K562 (cell line): ENCODE data around the gene WDFY2. TPM values are rescaled to one million over a fixed set of nuclear protein-coding genes. Genes with fewer than 3 reads are reported as not detected.

Experiments used
- ATAC-seq: fragments of 200-7000 bp; cut with Tn5 transposase; 3 replicates; pipeline ENCODE4 v1.9.1; 2020; ENCODE audit warnings: moderate library complexity
- BruUV-seq: library from RNA; stranded (reverse); fragments of 400-500 nt; replicated peaks from 2 replicates; lab custom pipeline; 2021; lab: Mats Ljungman, UMichigan
- CTCF ChIA-PET: fragments of 300-600 bp; formaldehyde crosslinking; extraction: SDS; loops from one replicate; lab custom pipeline; 2021; ENCODE audit warnings: low intra/inter-chr PET ratio; lab: Yijun Ruan, JAX
- POLR2A ChIA-PET: fragments of 300-600, 350-650 bp; sonication (Branson Sonifier 250); formaldehyde crosslinking; extraction: SDS; loops from one replicate; lab custom pipeline; 2021; ENCODE audit warnings: antibody characterized with exemption, inconsistent platforms; lab: Yijun Ruan, JAX
- DNase-seq, 4 experiments: peaks; one replicate each; pipeline versions ENCODE4 v3.0.0 to v3.0.0-alpha.2; 2011 to 2018; ENCODE audit warnings: low spot score in 3 of 4, mixed read lengths in 3 of 4; ENCODE audit errors: extremely low read depth in 1 of 4
- FAIRE-seq: peaks from 2 replicates; lab custom pipeline; 2011; peaks lifted over from hg19 to GRCh38; lab: Jason Lieb, UNC
- H2AFZ ChIP-seq: 2 replicates; pipeline ENCODE4 v1.6.0; 2011; ENCODE audit warnings: low read depth, low read length, control low read depth, inconsistent platforms
- H3K27ac ChIP-seq: fragments of 200-600 bp; 3 replicates; pipeline ENCODE4 v1.8.0; 2011; ENCODE audit warnings: low read depth, mild to moderate bottlenecking, control low read depth, inconsistent platforms, low read length, moderate library complexity, mixed read lengths; ENCODE audit errors: extremely low read depth
- H3K27me3 ChIP-seq, 2 experiments: fragments of 300-600 bp in 1 of 2; 2 replicates in 1 of 2; 3 replicates in 1 of 2; pipeline versions ENCODE4 v1.6.0 to v1.8.0; 2011; ENCODE audit warnings: inconsistent platforms in 2 of 2, low read length in 2 of 2, mild to moderate bottlenecking in 1 of 2, mixed read lengths in 1 of 2, moderate library complexity in 1 of 2; ENCODE audit not compliant: control insufficient read depth in 2 of 2, insufficient read depth in 2 of 2
- H3K36me3 ChIP-seq: fragments of 300-600 bp; 3 replicates; pipeline ENCODE4 v1.8.0; 2011; ENCODE audit warnings: mild to moderate bottlenecking, low read length, inconsistent platforms; ENCODE audit not compliant: control insufficient read depth, insufficient read depth
- H3K4me1 ChIP-seq, 2 experiments: fragments of 200-600 bp in 1 of 2; replicated peaks in 1 of 2; 2 replicates in 1 of 2; 3 replicates in 1 of 2; pipeline versions ENCODE4 v1.5.1 to v1.8.0; 2011; ENCODE audit warnings: inconsistent platforms in 2 of 2, low read length in 2 of 2, mild to moderate bottlenecking in 1 of 2, mixed read lengths in 1 of 2, moderate library complexity in 1 of 2; ENCODE audit not compliant: control insufficient read depth in 2 of 2, insufficient read depth in 2 of 2
- H3K4me2 ChIP-seq: 2 replicates; pipeline ENCODE4 v1.6.1; 2011; ENCODE audit warnings: low read length, control low read depth, inconsistent platforms, mixed read lengths; ENCODE audit not compliant: insufficient read depth
- H3K4me3 ChIP-seq: fragments of 200-600 bp; sonication (generic), shearing (Covaris generic); 2 replicates; pipeline ENCODE4 v1.5.1; 2016; ENCODE audit warnings: control low read depth, inconsistent platforms
- H3K79me2 ChIP-seq: fragments of 200-600 bp; 3 replicates; pipeline ENCODE4 v1.8.0; 2011; ENCODE audit warnings: low read length, inconsistent platforms; ENCODE audit not compliant: control insufficient read depth, insufficient read depth
- H3K9ac ChIP-seq, 2 experiments: 2 replicates each; pipeline versions ENCODE4 v1.6.0 to v1.6.1; 2011; ENCODE audit warnings: low read depth in 2 of 2, low read length in 2 of 2, control low read depth in 1 of 2, inconsistent platforms in 1 of 2, mild to moderate bottlenecking in 1 of 2, mixed read lengths in 1 of 2; ENCODE audit not compliant: insufficient read depth in 1 of 2
- H3K9me1 ChIP-seq: one replicate; pipeline ENCODE4 v1.6.0; 2011; ENCODE audit warnings: inconsistent platforms, mild to moderate bottlenecking, low read length, moderate library complexity; ENCODE audit not compliant: control insufficient read depth, insufficient read depth
- H3K9me3 ChIP-seq: replicated peaks from 2 replicates; pipeline ENCODE4 v1.5.1; 2011; ENCODE audit warnings: low read depth, low read length, inconsistent platforms; ENCODE audit not compliant: control insufficient read depth, insufficient read depth
- H4K20me1 ChIP-seq: replicated peaks from 2 replicates; pipeline ENCODE4 v1.6.1; 2011; ENCODE audit warnings: low read length, inconsistent platforms, mixed read lengths; ENCODE audit not compliant: control insufficient read depth, insufficient read depth
- CBX3 ChIP-seq, 2 experiments: IDR thresholded peaks; 1 replicate in 1 of 2; 2 replicates in 1 of 2; pipeline ENCODE4 v1.6.1; 2012; ENCODE audit warnings: inconsistent platforms in 2 of 2, low read length in 2 of 2, borderline replicate concordance in 1 of 2, control low read depth in 1 of 2
- CEBPB ChIP-seq: fragments of 450-650 bp; IDR thresholded peaks from 2 replicates; pipeline ENCODE4 v1.6.1; 2016; ENCODE audit warnings: missing genetic modification characterization, missing compliant biosample characterization
- CLOCK ChIP-seq: fragments of 250-450 bp; sonication (Bioruptor Pico); IDR thresholded peaks from 2 replicates; pipeline ENCODE4 v1.4.0; 2020; ENCODE audit warnings: mild to moderate bottlenecking, moderate library complexity, borderline replicate concordance
- HMGN3 ChIP-seq: IDR thresholded peaks from 2 replicates; pipeline ENCODE4 v1.6.1; 2011; ENCODE audit warnings: borderline replicate concordance, low read depth, mild to moderate bottlenecking, mixed read lengths, low read length; ENCODE audit not compliant: insufficient read length; ENCODE audit errors: extremely low read depth
- NFIC ChIP-seq: fragments of 450-650 bp; IDR thresholded peaks from 2 replicates; pipeline ENCODE4 v1.6.1; 2017; ENCODE audit warnings: mild to moderate bottlenecking, inconsistent platforms
- PURB ChIP-seq: sonication (generic); formaldehyde crosslinking; IDR thresholded peaks from 2 replicates; pipeline ENCODE4 v1.9.0; 2021; ENCODE audit warnings: low read depth, mild to moderate bottlenecking, missing genetic modification reagents
- SAFB2 ChIP-seq: fragments of 200-400 bp; formaldehyde crosslinking; IDR thresholded peaks from 2 replicates; pipeline ENCODE4 v1.6.1; 2018; ENCODE audit warnings: borderline replicate concordance, low read length, low read depth, moderate library complexity; ENCODE audit not compliant: severe bottlenecking
- SP1 ChIP-seq: sonication (generic); formaldehyde crosslinking; IDR thresholded peaks from 2 replicates; pipeline ENCODE4 v1.8.1; 2022; ENCODE audit warnings: mild to moderate bottlenecking, missing genetic modification reagents
- SREBF1 ChIP-seq: fragments of 150-350 bp; IDR thresholded peaks from 2 replicates; pipeline ENCODE4 v1.6.1; 2014; ENCODE audit warnings: antibody characterized with exemption, low read depth, low read length, borderline replicate concordance
- TARDBP ChIP-seq: fragments of 450-650 bp; IDR thresholded peaks from 2 replicates; pipeline ENCODE4 v1.6.1; 2016
- TCF7L2 ChIP-seq: fragments of 150-350 bp; IDR thresholded peaks from 2 replicates; pipeline ENCODE4 v1.6.1; 2016; ENCODE audit warnings: low read depth, mild to moderate bottlenecking, low read length, moderate library complexity
- TRIM24 ChIP-seq, 2 experiments: fragments of 450-650 bp; IDR thresholded peaks; 2 replicates each; pipeline ENCODE4 v1.6.1; 2016
- XRCC3 ChIP-seq: fragments of 450-650 bp; IDR thresholded peaks from 2 replicates; pipeline ENCODE4 v1.6.1; 2017; ENCODE audit warnings: mild to moderate bottlenecking, moderate library complexity
- whole genome bisulfite sequencing: fragments of 100-300 bp; shearing (Covaris generic); methylation state at CpG from one replicate; pipeline ENCODE4 v1.1.6; 2016; ENCODE audit warnings: low coverage, mixed read lengths; ENCODE audit not compliant: insufficient coverage; ENCODE audit errors: missing lambda C conversion rate; 5-methylcytosine and 5-hydroxymethylcytosine counted together
- in situ Hi-C: fragments of 300-500 bp; cut with MboI; formaldehyde crosslinking; loops from 4 replicates; pipeline ENCODE4 v1.15.0; 2018; ENCODE audit warnings: inconsistent platforms, mixed read lengths
- intact Hi-C: fragments of 100-400 bp; cut with micrococcal nuclease; formaldehyde crosslinking; loops from 2 replicates; pipeline ENCODE4 v1.14.2; 2022
- polyA plus RNA-seq, 8 experiments: library from polyadenylated mRNA; depleted of rRNA in 4 of 8; stranded (reverse) in 5 of 8; unstranded in 3 of 8; fragments of >200 nt; fragmentation: Nextera tagmentation in 2 of 8; fragmentation: Illumina TruSeq in 1 of 8; extraction: Ambion mirVana in 2 of 8; extraction: Trizol in 1 of 8; gene quantifications; 2 replicates each; pipeline versions ENCODE4 v1.2.1 to v1.2.3, GENCODE V29; 2011 to 2014; ENCODE audit warnings: inconsistent platforms in 1 of 8, missing spikeins in 1 of 8
- total RNA-seq, 7 experiments: library from RNA; depleted of rRNA in 6 of 7; stranded (reverse); fragments of >200 nt in 6 of 7; fragmentation: Illumina TruSeq in 2 of 7; extraction: Trizol in 2 of 7; gene quantifications; 2 replicates each; pipeline versions ENCODE4 v1.2.1 to v1.2.3, GENCODE V29; 2011 to 2021; ENCODE audit warnings: low replicate concordance in 1 of 7

Gene WDFY2
- total and polyA plus RNA-seq, 9 of the 15 experiments (the other 6 are each of a cell fraction or from before 2014, with no cell fraction given), result 0.66 to 6.4 (median 4.4) TPM

GRCh38 chr13:51673165-51673564, 88.9 kb downstream of the WDFY2 start:
- in situ Hi-C loops, result no loop called here
- ATAC-seq (no peak), DNase-seq (no peak)
- Histone ChIP-seq H4K20me1 (no peaks in the 10 kb centered on the region), H3K36me3 (no peaks in the 10 kb centered on the region), H3K9me1 (no peaks in the 10 kb centered on the region), H3K4me3 (no peak overlapping the region)
- CTCF ChIA-PET, result no interaction called here
- intact Hi-C loops, result no loop called here
- POLR2A ChIA-PET, result interaction anchor here (1.0 kb wide), 1 partner anchor 8 kb away, joined by 3 read pairs; no protein-coding TSS in a partner anchor
- TF ChIP-seq SREBF1 (no peak), SAFB2 (no peak), HMGN3 (no peak), TARDBP (no peak), CEBPB (tag) (no peak), CLOCK (CRISPR knock-in tag) (no peak), NFIC (no peak), TRIM24 (IDR thresholded peaks at IDR 0.05) (no peak), XRCC3 (no peak), CBX3 (IDR thresholded peaks at IDR 0.05; ENCODE audit: borderline replicate concordance in 1 of 2, low read length in 2 of 2) (no peak), SP1 (CRISPR knock-in tag) (no peak), TCF7L2 (no peak), PURB (CRISPR knock-in tag) (no peak)
- TF ChIP-seq, all 486 proteins: peak for 0
- Histone ChIP-seq H3K9me3 (no peaks in the 10 kb centered on the region), H3K79me2 (no peaks in the 10 kb centered on the region; the same call in 2 of the 3 replicates), H2AFZ (no peak overlapping the region), H3K27ac (no peak overlapping the region), H3K4me1 (no peaks in the 10 kb centered on the region), H3K9ac (no peak overlapping the region), H3K27me3 (no peaks in the 10 kb centered on the region), H3K4me2 (no peak overlapping the region)
- 28% methylated on average over 2 of the region's 2 CpGs for WGBS
- no peak for FAIRE-seq
- no TSS peak for BruUV-seq
